ENCODE measurements around the gene CTBP2. TPM values are rescaled to one million over a fixed set of nuclear protein-coding genes. Genes with fewer than 3 reads are reported as not detected.

CTBP2 gene
- total RNA-seq, 3 donors from 2014 or later = 1.0 to 1.4 (median 1.3) TPM

GRCh38 chr10:125003146-125003900 lies 157.0 kb downstream of the CTBP2 start:
- no peak for ATAC-seq
- H3K9me3 Mint-ChIP-seq = no peaks in the 10 kb centered on the region
- H3K4me3 Mint-ChIP-seq = no peak overlapping the region
- H3K4me1 Mint-ChIP-seq (ENCODE audit: low read depth) = no peaks in the 10 kb centered on the region
- no peak for DNase-seq
- no peaks in the 10 kb centered on the region for H3K36me3 Mint-ChIP-seq (ENCODE audit: insufficient read depth)
- peaks cover 2% of the 10 kb centered on the region for H3K27me3 Mint-ChIP-seq (ENCODE audit: low read depth)

DNA sequence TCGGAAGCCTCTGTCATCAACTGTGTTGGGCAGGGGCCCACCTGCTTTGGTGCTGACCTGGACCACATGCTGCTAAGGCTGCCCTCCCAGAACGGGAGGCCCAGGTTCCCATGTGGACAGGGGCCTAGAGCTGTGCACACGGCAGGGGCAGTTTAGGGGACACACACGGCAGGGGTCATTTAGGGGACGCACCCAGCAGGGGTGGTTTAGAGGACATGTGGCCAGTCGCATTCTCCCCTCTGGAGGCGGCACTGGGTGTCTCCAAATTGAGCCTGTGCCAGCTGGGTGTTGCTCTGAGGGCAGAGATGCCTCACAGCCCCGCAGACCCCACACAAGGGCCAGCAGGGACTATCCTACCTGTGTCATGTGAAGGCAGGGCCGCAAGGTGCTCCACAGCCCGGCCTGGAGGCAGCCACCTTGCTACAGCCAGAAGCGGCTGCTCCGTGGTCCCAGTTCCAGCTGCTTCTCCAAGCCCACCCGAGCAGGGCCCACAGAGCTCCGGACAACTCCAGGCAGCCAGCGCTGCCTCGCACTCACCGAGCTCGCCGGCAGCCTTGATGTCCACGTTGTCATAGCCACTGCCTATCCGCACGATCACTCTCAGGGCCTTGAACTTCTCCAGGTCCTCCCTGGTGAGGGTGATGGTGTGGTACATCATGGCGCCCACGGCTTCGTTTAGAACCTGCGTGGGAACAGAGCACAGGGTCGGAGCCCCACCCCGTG lies 157.8 kb downstream of the CTBP2 start:
- H3K27me3 Mint-ChIP-seq (ENCODE audit: low read depth) = peaks cover 2% of the 10 kb centered on the region
- no peaks in the 10 kb centered on the region for H3K36me3 Mint-ChIP-seq (ENCODE audit: insufficient read depth)
- no peaks in the 10 kb centered on the region for H3K4me1 Mint-ChIP-seq (ENCODE audit: low read depth)

DNA sequence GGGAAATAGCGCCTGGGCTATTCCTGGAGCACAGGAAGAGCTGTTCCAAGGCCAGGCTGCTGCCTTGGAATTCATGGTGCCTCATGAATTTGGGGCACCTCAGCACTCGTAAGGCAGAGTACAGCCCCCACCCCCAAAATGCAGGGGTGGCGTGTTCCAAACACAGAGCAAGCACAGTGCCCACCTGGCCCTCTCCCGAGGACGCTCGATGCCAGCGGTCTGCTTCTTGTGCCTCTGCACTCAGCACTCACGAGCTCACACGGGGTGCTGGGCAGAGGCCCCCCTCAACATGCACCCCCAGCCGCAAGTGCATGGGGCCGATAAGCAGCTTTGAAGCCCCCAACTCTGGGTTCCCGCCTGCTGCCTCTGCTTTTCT lies 158.3 kb downstream of the CTBP2 start:
- ATAC-seq = no peak
- peaks cover 2% of the 10 kb centered on the region for H3K27me3 Mint-ChIP-seq (ENCODE audit: low read depth)
- no peak overlapping the region for H3K4me3 Mint-ChIP-seq
- no peak for DNase-seq
- H3K4me1 Mint-ChIP-seq (ENCODE audit: low read depth) = no peaks in the 10 kb centered on the region
- H3K9me3 Mint-ChIP-seq = no peaks in the 10 kb centered on the region
- H3K36me3 Mint-ChIP-seq (ENCODE audit: insufficient read depth) = no peaks in the 10 kb centered on the region

More for the DNA sequence above, 157.8 kb downstream of the CTBP2 start:
- ATAC-seq (no peak), DNase-seq (no peak)
- no peak overlapping the region for H3K4me3 Mint-ChIP-seq
- H3K9me3 Mint-ChIP-seq = no peaks in the 10 kb centered on the region

- Mint-ChIP-seq H3K36me3 (ENCODE audit: insufficient read depth) (no peaks in the 10 kb centered on the region), H3K9me3 (no peaks in the 10 kb centered on the region)
- no peak for DNase-seq
These were observed 158.9 kb downstream of the CTBP2 start for GRCh38 chr10:125001313-125002046.

GRCh38 chr10:125000366-125001312 lies 159.7 kb downstream of the CTBP2 start:
- no peak overlapping the region for H3K4me3 Mint-ChIP-seq
- H3K36me3 Mint-ChIP-seq (ENCODE audit: insufficient read depth) = no peaks in the 10 kb centered on the region
- DNase-seq (no peak), ATAC-seq (no peak)
- no peaks in the 10 kb centered on the region for H3K4me1 Mint-ChIP-seq (ENCODE audit: low read depth)
- no peaks in the 10 kb centered on the region for H3K9me3 Mint-ChIP-seq
- peaks cover 2% of the 10 kb centered on the region for H3K27me3 Mint-ChIP-seq (ENCODE audit: low read depth)

More at GRCh38 chr10:125001313-125002046, 158.9 kb downstream of the CTBP2 start:
- no peaks in the 10 kb centered on the region for H3K4me1 Mint-ChIP-seq (ENCODE audit: low read depth)
- H3K27me3 Mint-ChIP-seq (ENCODE audit: low read depth) = peaks cover 2% of the 10 kb centered on the region
- ATAC-seq = no peak
- no peak overlapping the region for H3K4me3 Mint-ChIP-seq

DNA sequence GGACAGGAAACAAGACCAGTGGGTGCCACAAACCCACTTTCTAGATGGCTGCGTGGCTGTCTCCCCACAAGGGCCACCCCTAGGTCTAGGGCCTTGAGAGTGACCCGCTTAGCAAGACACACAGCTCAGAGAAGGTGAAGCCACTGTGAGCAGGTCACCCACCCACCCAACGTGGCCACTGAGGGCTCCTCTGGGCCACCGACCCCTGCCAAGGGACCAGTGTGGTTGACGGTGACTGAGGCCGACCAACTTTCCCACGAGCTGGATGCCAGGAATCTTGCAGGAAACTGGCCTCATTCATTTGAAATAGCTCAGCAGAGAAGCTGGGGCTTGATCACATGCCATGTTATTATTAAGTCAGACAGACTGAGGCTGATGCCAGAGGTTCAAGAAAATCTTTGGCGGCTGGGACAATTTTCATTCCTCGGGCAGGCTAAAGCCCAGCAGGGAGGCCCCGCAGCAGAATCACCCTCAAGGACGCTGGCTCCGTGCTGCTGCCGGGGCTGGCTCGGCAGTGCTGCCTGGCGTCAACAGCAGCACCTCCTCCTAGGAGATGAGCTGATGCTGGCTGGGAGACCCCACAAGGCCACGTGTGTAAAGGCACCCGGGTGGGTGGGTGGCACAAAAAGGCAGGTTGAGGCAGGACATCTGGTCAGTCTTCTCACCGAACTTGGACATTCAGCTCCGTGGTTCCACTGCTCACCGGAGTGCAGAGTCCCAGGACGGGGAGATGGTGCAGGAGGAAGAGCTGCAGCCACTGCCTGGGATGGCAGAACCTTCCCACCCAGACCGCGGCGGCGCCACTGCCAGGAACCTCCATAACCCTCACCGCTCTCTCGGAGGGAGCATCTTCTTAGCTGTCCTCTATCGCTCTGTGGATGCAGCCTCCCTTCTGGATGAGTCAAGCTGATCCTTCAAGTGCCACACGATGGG lies 160.7 kb downstream of the CTBP2 start:
- Mint-ChIP-seq H3K4me1 (ENCODE audit: low read depth) (no peaks in the 10 kb centered on the region), H3K36me3 (ENCODE audit: insufficient read depth) (no peaks in the 10 kb centered on the region), H3K27me3 (ENCODE audit: low read depth) (peaks cover 2% of the 10 kb centered on the region), H3K4me3 (no peak overlapping the region), H3K9me3 (no peaks in the 10 kb centered on the region)
- DNase-seq (no peak), ATAC-seq (no peak)

GRCh38 chr10:124998624-124999291 lies 161.6 kb downstream of the CTBP2 start:
- DNase-seq (no peak), ATAC-seq (no peak)
- Mint-ChIP-seq H3K36me3 (ENCODE audit: insufficient read depth) (no peaks in the 10 kb centered on the region), H3K27me3 (ENCODE audit: low read depth) (peaks cover 2% of the 10 kb centered on the region), H3K9me3 (no peaks in the 10 kb centered on the region), H3K4me1 (ENCODE audit: low read depth) (no peaks in the 10 kb centered on the region), H3K4me3 (no peak overlapping the region)

DNA sequence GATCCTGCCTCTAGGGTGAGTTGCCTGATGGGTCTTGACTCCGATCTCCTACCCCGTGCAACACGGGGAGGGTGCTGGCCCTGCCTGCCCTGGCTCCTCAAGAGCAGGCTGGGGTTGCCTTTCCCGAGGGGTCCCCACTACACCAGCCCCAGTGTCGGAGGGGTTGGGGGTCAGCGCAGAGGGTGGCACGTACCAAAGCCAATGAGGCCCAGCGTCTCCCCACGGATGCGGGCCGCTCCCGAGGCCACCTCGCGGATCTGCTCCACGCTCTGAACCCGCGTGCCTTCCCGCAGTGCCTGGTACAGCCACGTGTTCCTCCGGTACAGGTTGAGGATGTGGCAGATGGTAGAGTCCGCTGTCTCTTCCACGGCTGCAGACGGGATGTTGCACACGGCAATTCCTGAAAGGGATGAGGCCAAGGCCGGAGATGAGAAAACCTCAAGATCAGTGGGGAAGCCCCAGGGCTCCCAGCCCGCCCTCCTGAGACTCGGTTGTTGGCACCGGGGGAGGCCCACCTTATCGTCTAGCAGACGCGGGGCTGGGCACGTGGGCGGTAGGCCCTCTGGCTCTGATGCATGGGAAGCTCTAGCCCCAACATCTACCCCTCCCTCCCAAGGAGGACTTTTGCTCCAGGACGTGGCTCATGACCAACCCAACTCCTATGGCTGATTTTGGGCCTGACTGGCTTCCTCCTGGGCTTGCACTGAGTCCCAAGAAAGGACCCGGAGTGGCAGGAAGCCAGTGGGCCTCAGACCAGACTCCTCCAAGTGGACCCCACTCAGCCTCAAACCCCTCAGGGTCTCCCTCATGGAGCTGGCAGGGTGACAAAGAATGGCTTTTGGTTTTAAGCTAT lies 162.4 kb downstream of the CTBP2 start:
- ATAC-seq (no peak), DNase-seq (no peak)
- Mint-ChIP-seq H3K27me3 (ENCODE audit: low read depth) (peaks cover 1% of the 10 kb centered on the region), H3K36me3 (ENCODE audit: insufficient read depth) (no peaks in the 10 kb centered on the region), H3K4me1 (ENCODE audit: low read depth) (no peaks in the 10 kb centered on the region), H3K4me3 (no peak overlapping the region), H3K9me3 (no peaks in the 10 kb centered on the region)

GRCh38 chr10:124997306-124997705 lies 163.1 kb downstream of the CTBP2 start:
- Mint-ChIP-seq H3K4me1 (ENCODE audit: low read depth) (no peaks in the 10 kb centered on the region), H3K9me3 (no peaks in the 10 kb centered on the region), H3K36me3 (ENCODE audit: insufficient read depth) (no peaks in the 10 kb centered on the region), H3K27me3 (ENCODE audit: low read depth) (no peaks in the 10 kb centered on the region), H3K4me3 (no peak overlapping the region)
- no peak for DNase-seq
- ATAC-seq = no peak

DNA sequence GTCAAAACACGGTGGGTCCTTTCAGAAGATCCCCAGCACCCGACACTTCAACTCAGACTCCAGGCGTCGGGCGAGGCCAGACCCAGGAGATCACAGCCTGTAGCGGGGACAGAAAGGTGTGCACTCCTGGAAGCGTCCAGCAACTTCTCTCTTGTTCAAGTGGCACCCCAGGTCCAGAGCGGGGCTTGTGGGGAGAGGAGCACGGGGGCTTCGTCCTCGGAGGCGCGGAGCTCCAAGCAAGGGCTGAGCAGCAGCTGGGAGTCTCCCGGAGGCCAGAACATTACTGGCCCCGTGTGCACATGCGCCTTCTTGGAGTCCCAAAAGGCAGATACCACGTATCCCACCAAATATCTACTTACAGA lies 163.5 kb downstream of the CTBP2 start:
- Mint-ChIP-seq H3K4me1 (ENCODE audit: low read depth) (no peaks in the 10 kb centered on the region), H3K4me3 (no peak overlapping the region), H3K36me3 (ENCODE audit: insufficient read depth) (no peaks in the 10 kb centered on the region), H3K27me3 (ENCODE audit: low read depth) (no peaks in the 10 kb centered on the region), H3K9me3 (no peaks in the 10 kb centered on the region)
- ATAC-seq (no peak), DNase-seq (no peak)

GRCh38 chr10:124996127-124996853 lies 164.1 kb downstream of the CTBP2 start:
- ATAC-seq (no peak), DNase-seq (no peak)
- Mint-ChIP-seq H3K36me3 (ENCODE audit: insufficient read depth) (no peaks in the 10 kb centered on the region), H3K4me1 (ENCODE audit: low read depth) (no peaks in the 10 kb centered on the region), H3K27me3 (ENCODE audit: low read depth) (no peaks in the 10 kb centered on the region), H3K4me3 (no peak overlapping the region), H3K9me3 (no peaks in the 10 kb centered on the region)

All from activated T-cell treated with anti-CD3 and anti-CD28 coated beads, Interleukin-2, amount 50 U/mL, for 4 hours (primary cell).